ENCODE measurements around the gene CCDC80. TPM values are rescaled to one million over a fixed set of nuclear protein-coding genes. Genes with fewer than 3 reads are reported as not detected.

CCDC80 gene
- total RNA-seq, 4 donors from 2014 or later: 6.4 to 55.3 (median 18.4) TPM

DNA sequence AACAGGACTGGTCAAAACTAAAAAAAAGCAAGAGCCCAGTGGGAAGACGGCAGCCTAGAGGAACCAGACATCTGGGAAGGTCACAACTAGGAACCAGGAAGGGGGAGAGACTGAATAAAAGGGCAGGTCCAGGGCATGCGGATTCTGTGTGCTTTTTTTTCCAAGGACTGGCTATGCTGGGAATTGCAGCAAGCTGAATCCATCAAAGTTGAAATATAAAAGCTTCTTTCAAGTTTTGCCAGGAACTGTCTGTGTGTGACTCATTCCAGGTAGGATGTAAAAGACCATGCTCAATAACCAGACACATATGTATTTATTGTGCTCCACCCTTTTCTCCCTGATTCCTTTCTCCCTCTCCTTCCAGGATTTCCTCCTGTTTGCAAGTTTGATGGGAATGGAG lies 47.9 kb upstream of the CCDC80 start:
- DNase-seq: no peak
- Histone ChIP-seq H3K4me3 (no peak overlapping the region), H3K9me3 (no peaks in the 10 kb centered on the region), H3K27me3 (no peaks in the 10 kb centered on the region), H3K36me3 (no peaks in the 10 kb centered on the region), H3K27ac (no peak overlapping the region), H3K4me1 (peaks cover 0 to 3% (median 0%) of the 10 kb centered on the region in 4 donors)
- in situ Hi-C loops (cut with MboI; ENCODE audit: low pct_ligation_motif_present in 1 of 4, low pct_unique_long_range_greater_than_20kb in 1 of 4, low sequenced_read_pairs in 3 of 4): no loop called here
- TF ChIP-seq POLR2AphosphoS5 (IDR thresholded peaks at IDR 0.05): no peak
- no peak for TF ChIP-seq EP300 (IDR thresholded peaks at IDR 0.05; ENCODE audit: low read depth)
- TF ChIP-seq, protein P1, sequence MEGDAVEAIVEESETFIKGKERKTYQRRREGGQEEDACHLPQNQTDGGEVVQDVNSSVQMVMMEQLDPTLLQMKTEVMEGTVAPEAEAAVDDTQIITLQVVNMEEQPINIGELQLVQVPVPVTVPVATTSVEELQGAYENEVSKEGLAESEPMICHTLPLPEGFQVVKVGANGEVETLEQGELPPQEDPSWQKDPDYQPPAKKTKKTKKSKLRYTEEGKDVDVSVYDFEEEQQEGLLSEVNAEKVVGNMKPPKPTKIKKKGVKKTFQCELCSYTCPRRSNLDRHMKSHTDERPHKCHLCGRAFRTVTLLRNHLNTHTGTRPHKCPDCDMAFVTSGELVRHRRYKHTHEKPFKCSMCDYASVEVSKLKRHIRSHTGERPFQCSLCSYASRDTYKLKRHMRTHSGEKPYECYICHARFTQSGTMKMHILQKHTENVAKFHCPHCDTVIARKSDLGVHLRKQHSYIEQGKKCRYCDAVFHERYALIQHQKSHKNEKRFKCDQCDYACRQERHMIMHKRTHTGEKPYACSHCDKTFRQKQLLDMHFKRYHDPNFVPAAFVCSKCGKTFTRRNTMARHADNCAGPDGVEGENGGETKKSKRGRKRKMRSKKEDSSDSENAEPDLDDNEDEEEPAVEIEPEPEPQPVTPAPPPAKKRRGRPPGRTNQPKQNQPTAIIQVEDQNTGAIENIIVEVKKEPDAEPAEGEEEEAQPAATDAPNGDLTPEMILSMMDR (IDR thresholded peaks at IDR 0.05): no peak
- TF ChIP-seq POLR2A (IDR thresholded peaks at IDR 0.05): no peak
- 32 to 49% methylated on average over 2 of the region's 2 CpGs for WGBS, 2 donors (ENCODE audit: low coverage in 1 of 2)
- intact Hi-C loops (cut with DNase I; ENCODE audit: low total_unique reads): no loop called here

DNA sequence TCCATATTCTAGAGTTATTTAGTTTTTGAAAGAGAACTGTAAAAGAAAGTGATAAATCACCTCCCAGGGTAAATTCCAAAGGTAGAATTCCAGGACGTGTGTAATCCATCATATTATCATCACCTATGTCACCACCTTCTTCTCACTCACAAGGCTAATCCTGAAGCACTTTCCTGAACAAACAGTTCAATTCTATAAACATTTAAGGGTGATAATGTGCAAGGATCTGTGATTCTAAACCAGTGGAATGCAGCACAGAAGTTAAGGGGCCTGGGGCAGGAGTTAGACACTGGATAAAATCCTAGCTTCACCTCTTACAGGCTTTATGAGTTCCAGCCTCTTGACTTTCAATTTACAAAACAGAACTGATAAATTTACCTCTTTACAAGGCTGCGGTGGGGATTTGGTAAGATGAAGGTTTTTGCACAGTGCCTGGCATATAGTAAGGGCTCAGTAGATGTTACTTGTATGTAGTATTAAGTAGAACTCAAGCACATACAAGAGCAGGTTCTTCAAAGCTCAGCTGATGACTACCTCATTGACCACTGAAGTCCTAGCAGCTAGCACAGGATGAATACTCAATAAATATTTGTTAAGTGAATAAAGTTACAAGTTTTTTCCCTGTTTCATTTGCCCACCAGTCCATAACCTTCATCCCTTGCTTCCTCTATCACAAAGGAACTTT lies 47.3 kb upstream of the CCDC80 start:
- Histone ChIP-seq H3K4me3 (no peak overlapping the region), H3K4me1 (peaks cover 0 to 3% (median 0%) of the 10 kb centered on the region in 4 donors), H3K9me3 (no peaks in the 10 kb centered on the region), H3K27me3 (no peaks in the 10 kb centered on the region), H3K36me3 (no peaks in the 10 kb centered on the region), H3K27ac (no peak overlapping the region)
- 56 to 70% methylated on average over 2 of the region's 2 CpGs for WGBS, 2 donors (ENCODE audit: low coverage in 1 of 2)
- in situ Hi-C loops (cut with MboI; ENCODE audit: low pct_ligation_motif_present in 1 of 4, low pct_unique_long_range_greater_than_20kb in 1 of 4, low sequenced_read_pairs in 3 of 4): no loop called here
- intact Hi-C loops (cut with DNase I; ENCODE audit: low total_unique reads): no loop called here
- DNase-seq: no peak
- no peak for TF ChIP-seq POLR2A (IDR thresholded peaks at IDR 0.05)
- TF ChIP-seq EP300 (IDR thresholded peaks at IDR 0.05; ENCODE audit: low read depth): no peak
- TF ChIP-seq, protein P1 (IDR thresholded peaks at IDR 0.05): no peak
- no peak for TF ChIP-seq POLR2AphosphoS5 (IDR thresholded peaks at IDR 0.05)

DNA sequence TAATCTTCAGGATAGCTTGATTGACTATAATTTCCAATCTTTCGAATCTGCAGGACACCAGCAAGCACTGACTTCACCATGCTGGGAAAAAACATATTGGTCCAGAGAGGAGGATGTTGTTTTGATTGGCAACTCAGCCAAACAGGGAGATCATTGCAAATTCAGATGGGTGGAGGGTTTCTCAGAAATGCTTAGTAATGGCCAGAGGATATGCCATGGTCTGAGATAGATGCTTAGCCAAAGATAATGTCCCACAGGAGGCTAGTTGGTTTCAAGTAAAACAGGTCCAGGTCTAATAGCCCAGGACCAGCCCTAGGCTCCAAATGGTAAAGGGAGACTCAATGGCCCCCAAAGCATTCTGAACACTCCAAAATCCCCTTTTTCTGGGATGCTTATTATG lies 46.7 kb upstream of the CCDC80 start:
- Histone ChIP-seq H3K27ac (no peak overlapping the region), H3K27me3 (no peaks in the 10 kb centered on the region), H3K36me3 (no peaks in the 10 kb centered on the region), H3K4me1 (peaks cover 0 to 3% (median 0%) of the 10 kb centered on the region in 4 donors), H3K4me3 (no peak overlapping the region), H3K9me3 (no peaks in the 10 kb centered on the region)
- DNase-seq: no peak
- intact Hi-C loops (cut with DNase I; ENCODE audit: low total_unique reads) (no loop called here), in situ Hi-C loops (cut with MboI; ENCODE audit: low pct_ligation_motif_present in 1 of 4, low pct_unique_long_range_greater_than_20kb in 1 of 4, low sequenced_read_pairs in 3 of 4) (no loop called here)
- 95% methylated on average over 1 of the region's 1 CpG; no CpG with 5 or more reads in 1 of the 2 donors for WGBS, 2 donors (ENCODE audit: low coverage in 1 of 2)
- TF ChIP-seq EP300 (IDR thresholded peaks at IDR 0.05; ENCODE audit: low read depth) (no peak), POLR2A (IDR thresholded peaks at IDR 0.05) (no peak), POLR2AphosphoS5 (IDR thresholded peaks at IDR 0.05) (no peak)
- TF ChIP-seq, protein P1 (IDR thresholded peaks at IDR 0.05): no peak

DNA sequence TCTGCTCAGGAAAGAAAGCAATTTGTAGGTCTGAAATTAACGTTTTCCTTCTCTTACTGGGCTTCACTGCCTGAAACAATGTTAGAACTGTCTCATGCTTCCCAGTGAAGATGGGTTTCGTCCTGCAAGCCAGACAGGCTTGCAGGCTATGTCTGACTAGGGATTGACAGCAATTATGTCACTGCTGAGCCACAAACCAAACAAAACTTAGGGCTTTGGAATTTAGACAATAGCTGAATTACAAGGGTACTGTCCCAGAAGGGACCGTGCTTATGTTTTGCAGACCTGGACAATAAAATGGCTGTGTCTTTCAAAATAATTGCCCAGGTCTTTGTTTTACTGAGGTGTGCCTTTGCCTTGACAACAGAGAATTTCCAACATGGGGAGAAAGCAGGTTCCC lies 46.3 kb upstream of the CCDC80 start:
- H3K27me3 ChIP-seq: no peaks in the 10 kb centered on the region
- peaks cover 0 to 3% (median 0%) of the 10 kb centered on the region in 4 donors for H3K4me1 ChIP-seq
- TF ChIP-seq POLR2A (IDR thresholded peaks at IDR 0.05): no peak
- TF ChIP-seq EP300 (IDR thresholded peaks at IDR 0.05; ENCODE audit: low read depth): no peak
- TF ChIP-seq, protein P1 (IDR thresholded peaks at IDR 0.05): no peak
- no peak for TF ChIP-seq POLR2AphosphoS5 (IDR thresholded peaks at IDR 0.05)
- in situ Hi-C loops (cut with MboI; ENCODE audit: low pct_ligation_motif_present in 1 of 4, low pct_unique_long_range_greater_than_20kb in 1 of 4, low sequenced_read_pairs in 3 of 4) (no loop called here), intact Hi-C loops (cut with DNase I; ENCODE audit: low total_unique reads) (no loop called here)
- H3K4me3 ChIP-seq: no peak overlapping the region
- no peak for DNase-seq
- no peaks in the 10 kb centered on the region for H3K9me3 ChIP-seq
- H3K36me3 ChIP-seq: no peaks in the 10 kb centered on the region
- H3K27ac ChIP-seq: no peak overlapping the region
- 29 to 73% methylated on average over 1 to 3 of the region's 3 CpGs for WGBS, 2 donors (ENCODE audit: low coverage in 1 of 2)

Data from transverse colon (tissue), 4 donors.